Stomach (tissue), 9 donors: ENCODE data around the gene LRMDA. TPM values are rescaled to one million over a fixed set of nuclear protein-coding genes. Genes with fewer than 3 reads are reported as not detected.
A peak's percentile ranks its signal among the peaks of the same experiment; 100 is the strongest.

Experiments used
- DNase-seq, 2 donors: peaks; one replicate each; pipeline versions ENCODE4 v3.0.0 to v3.0.0-alpha.2; 2013 to 2019
- H3K27ac ChIP-seq, 5 donors: fragments of 200-600 bp in 4 of 5; sonication (generic) in 4 of 5; one replicate each; pipeline ENCODE4 v1.5.1; 2013 to 2019; ENCODE audit warnings: mild to moderate bottlenecking in 1 of 5, moderate library complexity in 1 of 5
- H3K27me3 ChIP-seq, 3 donors: fragments of 200-600 bp; sonication (generic); one replicate each; pipeline ENCODE4 v1.5.1; 2017 to 2019; ENCODE audit warnings: mixed run types in 1 of 3
- H3K36me3 ChIP-seq, 4 donors: fragments of 200-600 bp; sonication (generic); 1 replicate in 3 of 4; 2 replicates in 1 of 4; pipeline ENCODE4 v1.5.1; 2016 to 2019
- H3K4me1 ChIP-seq, 4 donors: fragments of 200-600 bp; sonication (generic); one replicate each; pipeline ENCODE4 v1.5.1; 2016 to 2019
- H3K4me3 ChIP-seq, 4 donors: fragments of 200-600 bp; sonication (generic) in 3 of 4; one replicate each; pipeline ENCODE4 v1.5.1; 2016 to 2019; ENCODE audit warnings: mild to moderate bottlenecking in 1 of 4
- H3K9me3 ChIP-seq, 4 donors: fragments of 200-600 bp; sonication (generic); one replicate each; pipeline ENCODE4 v1.5.1; 2016 to 2019
- CTCF ChIP-seq, 7 experiments: fragments of 450-650 bp in 4 of 7; fragments of 200-600 bp in 3 of 7; sonication (generic) in 3 of 7; IDR thresholded peaks; one replicate each; pipeline ENCODE4 v1.5.1; 2016 to 2019; ENCODE audit warnings: antibody characterized with exemption in 7 of 7, control low read depth in 2 of 7, mild to moderate bottlenecking in 1 of 7
- EP300 ChIP-seq: sonication (generic); formaldehyde crosslinking; IDR thresholded peaks from one replicate; pipeline ENCODE4 v1.6.1; 2017; ENCODE audit warnings: antibody characterized with exemption
- POLR2A ChIP-seq, 4 donors: fragments of 450-650 bp; IDR thresholded peaks; one replicate each; pipeline ENCODE4 v1.6.1; 2016; ENCODE audit warnings: antibody characterized with exemption in 4 of 4, control low read depth in 2 of 4, mild to moderate bottlenecking in 1 of 4, moderate library complexity in 1 of 4
- POLR2AphosphoS5 ChIP-seq, 3 donors: sonication (generic); formaldehyde crosslinking; IDR thresholded peaks; one replicate each; pipeline ENCODE4 v1.6.1; 2016; ENCODE audit warnings: antibody characterized with exemption in 3 of 3
- WGBS, 5 donors: extraction: QIAGEN DNeasy Blood & Tissue Kit in 3 of 5; methylation state at CpG; one replicate each; pipeline versions ENCODE4 v1.1.5 to v1.1.7; 2013 to 2018; 5-methylcytosine and 5-hydroxymethylcytosine counted together
- intact Hi-C: fragments of 100-400 bp; cut with DNase I; formaldehyde crosslinking; loops from one replicate; pipeline ENCODE4 v1.15.1; 2023; ENCODE audit warnings: low total_unique reads
- polyA plus RNA-seq, 3 donors: library from polyadenylated mRNA; stranded (reverse); fragments of 200-250 nt; gene quantifications; one replicate each; pipeline ENCODE4 v1.2.3, GENCODE V29; 2013
- total RNA-seq, 5 donors: library from RNA; depleted of rRNA; stranded (reverse); fragments of >200 nt; gene quantifications; one replicate each; pipeline versions ENCODE4 v1.1.0 to v1.2.3, GENCODE V29; 2014 to 2016
- donor health status: healthy with polysubstance abuse.
- donor health status: Bipolar disorder and iron deficiency.
- donor health status: healthy.

Gene LRMDA
- total and polyA plus RNA-seq, 8 donors = 1.3 to 30.2 (median 13.6) TPM; not detected in 1

DNA sequence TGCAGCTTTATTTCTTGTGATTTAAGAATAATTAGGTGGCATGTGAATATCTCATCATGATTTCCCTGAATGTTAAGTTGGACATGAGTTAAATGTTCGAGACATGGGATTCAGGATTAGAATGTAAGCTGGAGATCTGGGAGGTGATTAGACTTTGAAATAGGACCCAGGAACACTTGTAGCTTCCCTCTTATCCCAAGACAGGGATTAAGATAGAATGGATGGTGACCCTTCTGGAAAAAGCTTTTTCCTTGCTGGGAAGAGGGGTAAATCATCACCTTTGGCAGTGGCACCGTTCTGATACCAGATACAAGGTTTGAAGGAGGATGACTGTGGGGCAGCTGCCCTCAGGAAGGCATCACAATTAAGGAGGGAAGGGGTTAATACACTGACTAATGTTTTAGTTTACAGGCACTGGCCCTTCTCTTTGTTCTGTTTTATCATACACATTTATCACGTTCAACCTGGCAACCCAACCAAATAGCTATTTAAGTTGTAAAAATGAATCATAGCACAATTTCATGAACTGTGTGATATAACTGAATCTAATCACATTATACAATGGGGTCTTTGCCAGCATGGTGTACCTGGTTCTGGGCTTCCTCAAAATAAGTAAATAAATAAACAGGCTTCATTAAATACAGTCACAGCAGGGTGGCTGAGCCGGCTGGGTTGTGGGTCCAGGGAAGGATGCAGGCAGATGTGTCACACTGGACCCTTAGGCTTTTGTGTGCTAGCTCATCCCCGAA is 212.7 kb downstream of the LRMDA start:
- intact Hi-C loops = no loop called here
- no peaks in the 10 kb centered on the region for H3K27me3 ChIP-seq
- WGBS, 5 donors = 59 to 75% (median 65%) methylated on average over 5 of the region's 5 CpGs
- peaks cover 0 to 6% (median 3%) of the 10 kb centered on the region in 4 donors for H3K4me1 ChIP-seq
- H3K4me3 ChIP-seq = no peak overlapping the region
- H3K9me3 ChIP-seq = no peaks in the 10 kb centered on the region
- TF ChIP-seq CTCF (IDR thresholded peaks at IDR 0.05) (no peak), EP300 (no peak), POLR2AphosphoS5 (IDR thresholded peaks at IDR 0.05) (no peak), POLR2A (IDR thresholded peaks at IDR 0.05) (no peak)
- no peaks in the 10 kb centered on the region for H3K36me3 ChIP-seq
- no peak for DNase-seq
- H3K27ac ChIP-seq = no peak overlapping the region

DNA sequence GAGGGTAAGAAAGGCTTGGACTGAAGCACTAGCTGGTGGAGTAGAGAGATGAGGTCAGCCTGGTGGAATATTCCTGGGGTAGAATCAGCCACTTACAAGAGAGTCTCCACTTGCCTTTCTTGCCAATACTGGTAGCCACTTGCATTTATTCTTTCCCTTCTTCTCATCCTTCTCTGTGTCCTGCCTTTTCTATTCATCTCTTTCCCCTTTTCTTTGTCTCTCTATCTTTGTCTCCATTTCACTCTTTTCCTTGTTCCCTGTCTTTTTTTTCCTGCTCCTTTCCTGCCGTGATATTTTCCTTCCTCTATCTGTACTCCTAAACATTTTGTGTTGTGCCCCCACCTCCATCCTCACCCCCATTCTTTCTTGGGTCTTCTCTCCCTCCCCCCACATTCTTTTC is 214.3 kb downstream of the LRMDA start:
- Histone ChIP-seq H3K27ac (no peak overlapping the region), H3K4me1 (peaks cover 0 to 10% (median 4%) of the 10 kb centered on the region in 4 donors), H3K27me3 (no peaks in the 10 kb centered on the region), H3K4me3 (no peak overlapping the region), H3K9me3 (no peaks in the 10 kb centered on the region), H3K36me3 (no peaks in the 10 kb centered on the region)
- intact Hi-C loops = no loop called here
- no peak for TF ChIP-seq CTCF (IDR thresholded peaks at IDR 0.05)
- TF ChIP-seq POLR2A (IDR thresholded peaks at IDR 0.05) = no peak
- TF ChIP-seq EP300 = no peak
- TF ChIP-seq POLR2AphosphoS5 (IDR thresholded peaks at IDR 0.05) = no peak
- WGBS, 5 donors = 86 to 96% (median 87%) methylated on average over 1 of the region's 1 CpG
- DNase-seq = no peak

DNA sequence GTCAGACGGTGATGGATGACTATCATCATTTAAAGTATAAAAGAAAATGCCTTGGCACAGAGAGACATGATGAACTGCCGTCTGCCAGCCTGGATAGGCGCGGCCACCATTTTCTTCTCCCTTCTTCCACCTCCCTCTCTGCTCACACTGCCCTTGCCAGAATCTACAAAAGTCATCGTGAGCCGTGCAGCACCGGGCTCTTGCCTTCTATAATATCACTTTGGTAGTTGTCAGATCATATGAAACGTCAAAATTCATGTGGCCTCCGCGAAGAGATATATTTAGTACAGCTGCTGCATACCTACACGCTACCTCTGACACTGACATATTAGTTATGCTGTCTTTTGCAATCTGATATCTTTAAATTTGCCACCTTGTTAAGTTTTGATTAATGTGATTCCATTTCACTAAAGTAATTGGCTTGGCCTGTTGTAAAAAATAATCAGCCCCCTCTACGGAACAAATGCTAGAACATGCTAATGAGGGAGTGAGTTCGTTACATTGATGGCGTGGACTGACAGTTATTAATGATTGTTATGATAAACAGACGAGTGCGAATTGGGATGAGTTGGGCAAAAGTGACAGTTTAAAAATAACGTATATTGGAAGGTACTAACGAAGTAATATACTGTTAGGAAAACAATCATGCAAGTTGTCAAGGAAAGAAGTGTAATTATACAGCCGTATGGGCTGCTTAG is 214.9 kb downstream of the LRMDA start:
- whole genome bisulfite sequencing, 5 donors = 82 to 94% (median 92%) methylated on average over 19 of the region's 19 CpGs
- no peak overlapping the region for H3K27ac ChIP-seq
- intact Hi-C loops = no loop called here

GRCh38 chr10:75646916-75647315 is 215.5 kb downstream of the LRMDA start:
- TF ChIP-seq POLR2AphosphoS5 (IDR thresholded peaks at IDR 0.05) = no peak
- no peak for TF ChIP-seq CTCF (IDR thresholded peaks at IDR 0.05)
- no peak for TF ChIP-seq POLR2A (IDR thresholded peaks at IDR 0.05)
- TF ChIP-seq EP300 = no peak
- Histone ChIP-seq H3K36me3 (no peaks in the 10 kb centered on the region), H3K4me3 (no peak overlapping the region), H3K27me3 (no peaks in the 10 kb centered on the region), H3K27ac (no peak overlapping the region), H3K9me3 (no peaks in the 10 kb centered on the region), H3K4me1 (peaks cover 0 to 13% (median 7%) of the 10 kb centered on the region in 4 donors)
- WGBS, 5 donors = 29 to 73% (median 62%) methylated on average over 5 to 6 of the region's 6 CpGs
- intact Hi-C loops = no loop called here
- peak in 1 of 2 donors; percentile 64 for DNase-seq

More for the DNA sequence above, 214.9 kb downstream of the LRMDA start:
- H3K27me3 ChIP-seq = no peaks in the 10 kb centered on the region
- no peak overlapping the region for H3K4me3 ChIP-seq
- no peak for TF ChIP-seq POLR2A (IDR thresholded peaks at IDR 0.05)
- no peak for DNase-seq
- peaks cover 0 to 11% (median 7%) of the 10 kb centered on the region in 4 donors for H3K4me1 ChIP-seq
- H3K9me3 ChIP-seq = no peaks in the 10 kb centered on the region
- no peaks in the 10 kb centered on the region for H3K36me3 ChIP-seq
